LNCaP clone FGC (cell line): ENCODE data around the gene PARVB.

Experiments
- DNase-seq: peaks from one replicate; pipeline ENCODE4 v3.0.0-alpha.2; 2011; ENCODE audit warnings: low read depth
- H3K4me3 ChIP-seq: 2 replicates; pipeline ENCODE4 v1.5.1; 2011; ENCODE audit warnings: mild to moderate bottlenecking, low read depth, low read length, control low read depth
- CTCF ChIP-seq: IDR thresholded peaks from 2 replicates; pipeline ENCODE4 v1.5.1; 2012; ENCODE audit warnings: mild to moderate bottlenecking; ENCODE audit not compliant: control insufficient read depth, insufficient read depth; ENCODE audit errors: extremely low read depth

The PARVB gene

GRCh38 chr22:44167501-44167900, 143.4 kb downstream of the PARVB start:
- no peak for TF ChIP-seq CTCF
- no peak overlapping the region for H3K4me3 ChIP-seq
- no peak for DNase-seq

- H3K4me3 ChIP-seq, result no peak overlapping the region
- no peak for DNase-seq
- no peak for TF ChIP-seq CTCF
Measured at GRCh38 chr22:44168206-44168605, 144.1 kb downstream of the PARVB start.

GRCh38 chr22:44170470-44170869, 146.4 kb downstream of the PARVB start:
- DNase-seq, result no peak
- H3K4me3 ChIP-seq, result no peak overlapping the region
- no peak for TF ChIP-seq CTCF

- no peak for TF ChIP-seq CTCF
- DNase-seq, result no peak
- no peak overlapping the region for H3K4me3 ChIP-seq
Measured at GRCh38 chr22:44171561-44171960, 147.5 kb downstream of the PARVB start.

GRCh38 chr22:44172370-44173108, 148.4 kb downstream of the PARVB start:
- H3K4me3 ChIP-seq, result no peak overlapping the region
- TF ChIP-seq CTCF, result no peak
- DNase-seq, result peak; percentile 52

- no peak for DNase-seq
- H3K4me3 ChIP-seq, result no peak overlapping the region
- no peak for TF ChIP-seq CTCF
Measured at GRCh38 chr22:44173154-44173553, 149.1 kb downstream of the PARVB start.

GRCh38 chr22:44175676-44176075, 151.6 kb downstream of the PARVB start:
- no peak overlapping the region for H3K4me3 ChIP-seq
- DNase-seq, result no peak
- no peak for TF ChIP-seq CTCF
